HG02763 (cell line): ENCODE data around the gene ZCCHC12.

ENCODE experiments used
- ATAC-seq: cut with Tn5 transposase; IDR thresholded peaks from one replicate; pipeline ENCODE4 v1.9.1; 2021; ENCODE audit warnings: mild to moderate bottlenecking, moderate library complexity; ENCODE audit not compliant: unreplicated experiment

ZCCHC12 gene

DNA sequence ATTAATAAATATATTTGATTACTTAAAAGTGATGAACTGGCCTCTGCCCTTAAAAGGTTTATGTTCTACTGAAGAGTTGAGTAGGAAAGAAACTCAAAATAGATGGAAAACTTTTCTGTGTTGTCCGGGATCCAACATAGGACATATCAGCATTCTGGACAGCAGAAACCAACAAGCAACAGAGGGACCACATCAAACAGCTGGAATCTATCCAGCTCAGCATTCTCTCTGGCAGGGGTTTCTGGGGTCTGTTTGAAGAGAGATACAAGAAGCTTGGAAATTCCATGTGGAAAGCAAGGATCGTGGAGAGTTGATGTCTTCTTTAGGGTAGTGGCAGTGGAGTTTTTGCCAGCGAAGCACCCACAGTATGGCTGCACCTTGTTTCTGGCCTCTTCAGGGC lies 43.6 kb downstream of the ZCCHC12 start:
- ATAC-seq = no peak

DNA sequence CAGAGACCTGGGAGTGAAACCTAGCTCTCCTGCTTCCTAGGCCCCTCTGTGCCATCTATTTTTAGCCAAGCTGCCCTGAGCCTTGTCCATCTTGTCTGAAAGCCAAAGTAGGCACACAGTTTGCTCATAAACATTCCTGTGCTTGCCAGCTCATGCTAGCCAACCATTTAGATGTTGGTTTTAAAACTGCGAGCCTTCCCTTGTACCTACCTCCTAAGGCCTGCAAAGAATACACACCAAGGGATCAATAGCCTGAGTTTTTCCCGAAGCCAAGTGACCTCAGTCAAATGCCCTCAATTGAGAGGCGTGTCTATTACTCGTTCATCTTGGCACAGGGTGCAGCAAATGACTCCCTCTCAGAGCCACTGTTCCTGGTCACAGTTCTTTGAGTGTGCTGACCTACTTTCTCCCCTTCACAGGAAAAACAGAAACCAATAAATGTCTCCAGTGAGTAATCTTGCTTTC lies 48.5 kb downstream of the ZCCHC12 start:
- ATAC-seq = no peak
